Heart right ventricle (tissue), 16 donors: ENCODE measurements around the gene TOR3A. TPM values are rescaled to one million over a fixed set of nuclear protein-coding genes. Genes with fewer than 3 reads are reported as not detected.

Experiments
- ATAC-seq, 8 donors: fragments of 200-7000 bp; cut with Tn5 transposase; one replicate each; pipeline ENCODE4 v1.9.1; 2020; ENCODE audit warnings: mild to moderate bottlenecking in 8 of 8, moderate library complexity in 8 of 8, moderate number of reproducible peaks in 1 of 8
- DNase-seq, 2 donors: peaks; one replicate each; pipeline ENCODE4 v3.0.0-alpha.2; 2020
- H3K27ac ChIP-seq, 10 donors: fragments of 200-600 bp; sonication (generic) in 2 of 10; one replicate each; pipeline versions ENCODE4 v1.5.0 to v1.8.0; 2020 to 2022; ENCODE audit warnings: mild to moderate bottlenecking in 3 of 10
- H3K27me3 ChIP-seq, 7 donors: fragments of 200-600 bp; one replicate each; pipeline ENCODE4 v1.8.0; 2021 to 2022; ENCODE audit warnings: mild to moderate bottlenecking in 2 of 7
- H3K36me3 ChIP-seq, 9 donors: fragments of 200-600 bp; sonication (generic) in 1 of 9; one replicate each; pipeline versions ENCODE4 v1.5.0 to v1.8.0; 2020 to 2022; ENCODE audit warnings: mild to moderate bottlenecking in 2 of 9
- H3K4me1 ChIP-seq, 9 donors: fragments of 200-600 bp; sonication (generic) in 1 of 9; one replicate each; pipeline versions ENCODE4 v1.5.0 to v1.8.0; 2020 to 2022; ENCODE audit warnings: mild to moderate bottlenecking in 4 of 9
- H3K4me3 ChIP-seq, 10 donors: fragments of 200-600 bp; sonication (generic) in 2 of 10; one replicate each; pipeline versions ENCODE4 v1.5.0 to v1.8.0; 2020 to 2022; ENCODE audit warnings: mild to moderate bottlenecking in 7 of 10, moderate library complexity in 2 of 10
- H3K9me3 ChIP-seq, 11 donors: fragments of 200-600 bp in 10 of 11; sonication (generic) in 2 of 11; one replicate each; pipeline versions ENCODE4 v1.5.0 to v1.8.0; 2013 to 2022; ENCODE audit warnings: mild to moderate bottlenecking in 2 of 11, control low read depth in 1 of 11, moderate library complexity in 1 of 11
- CTCF ChIP-seq, 9 donors: fragments of 200-600 bp; sonication (generic) in 2 of 9; IDR thresholded peaks; one replicate each; pipeline versions ENCODE4 v1.5.0 to v1.8.0; 2021 to 2022; ENCODE audit warnings: antibody characterized with exemption in 9 of 9, mild to moderate bottlenecking in 5 of 9, moderate library complexity in 1 of 9
- WGBS, 2 donors: extraction: QIAGEN DNeasy Blood & Tissue Kit; methylation state at CpG; one replicate each; pipeline ENCODE4 v1.1.7; 2013; ENCODE audit warnings: inconsistent platforms in 1 of 2; 5-methylcytosine and 5-hydroxymethylcytosine counted together
- intact Hi-C, 10 donors: fragments of 100-400 bp; cut with DNase I; formaldehyde crosslinking; loops; one replicate each; pipeline versions ENCODE4 v1.11.1 to v1.14.2; 2022
- polyA plus RNA-seq, 2 donors: library from polyadenylated mRNA; stranded (reverse); fragments of 200-250 nt; gene quantifications; one replicate each; pipeline ENCODE4 v1.2.3, GENCODE V29; 2013
- total RNA-seq, 10 donors: library from RNA; stranded (reverse); fragmentation: NEBNext Ultra II Directional in 3 of 10; extraction: Animal tissue kit (Norgen Biotek cat#: 25700) in 3 of 10; gene quantifications; one replicate each; pipeline versions ENCODE4 v1.2.1 to v1.2.4, GENCODE V29; 2021 to 2023
- donor health status: Arrhythmogenic right ventricular cardiomyopathy.
- donor health status: ischemic (EF 13 %, LVEDD 7.1; RV severe dilation, severe dysfunction).
- donor health status: healthy with polysubstance abuse.
- donor health status: DM: no; HTN: yes; CAD: no.
- donor health status: DM: no; HTN: no; CAD: no.
- donor health status: ischemic (EF 25% LVEDD 6.9; RV normal size, moderate dysfunction).
- donor health status: ischemic (EF 25% LVEDD 5.7; RV mildly dilated, moderate dysfunction).
- donor health status: healthy.
- donor health status: DM: yes; HTN: yes; CAD: no.
- donor health status: Ischemic cardiomyopathy.
- donor health status: ischemic (EF 35%, LVEDD 5.7; RV mildly dilated, moderate dysfunction).
- donor health status: nonischemic (EF 11% LVEDD 7.7; RV severe dilation, severe dysfunction).
- donor health status: DM: yes; HTN: yes; CAD: no.
- donor health status: PGD.
- donor health status: ischemic (EF 29% LVEDD 5.4; RV normal size, mild dysfunction).
- donor health status: nonischemic (EF 23%, LVEDD 6.1; RV moderate dilation, normal function).

The TOR3A gene
- total and polyA plus RNA-seq, 12 donors = 5.9 to 18.0 (median 10.9) TPM

- Histone ChIP-seq H3K9me3 (no peaks in the 10 kb centered on the region), H3K4me1 (peaks cover 0 to 15% (median 0%) of the 10 kb centered on the region in 9 donors), H3K4me3 (no peak overlapping the region), H3K36me3 (peaks cover 0 to 90% (median 18%) of the 10 kb centered on the region in 9 donors), H3K27ac (no peak overlapping the region), H3K27me3 (no peaks in the 10 kb centered on the region)
- 89 to 98% methylated on average over 2 of the region's 2 CpGs for WGBS, 2 donors
- DNase-seq (no peak), ATAC-seq (no peak)
- TF ChIP-seq CTCF (IDR thresholded peaks at IDR 0.05) = no peak
- intact Hi-C loops = loop anchor here in 8 of 10 donors (1.0 to 10.0 kb wide), 6 partner anchors 64 to 247 kb away; partner anchors contain the start of genes AXDND1 (in 3 of the 8) and SOAT1 (in 2 of the 8)
These were observed 38.9 kb downstream of the TOR3A start for GRCh38 chr1:179120736-179121135.

- peak; percentile 35 to 75 (median 63) for TF ChIP-seq CTCF (IDR thresholded peaks at IDR 0.05)
- peak in 4 of 8 donors; percentile 27 to 61 (median 51) for ATAC-seq
These were observed 39.5 kb downstream of the TOR3A start for GRCh38 chr1:179121159-179121938.

GRCh38 chr1:179124873-179125272, 43.0 kb downstream of the TOR3A start:
- H3K9me3 ChIP-seq = no peaks in the 10 kb centered on the region
- DNase-seq = no peak
- intact Hi-C loops = loop anchor here in 8 of 10 donors (5.0 to 10.0 kb wide), 5 partner anchors 60 to 242 kb away; partner anchors contain the start of genes AXDND1 (in 3 of the 8) and SOAT1 (in 2 of the 8)
- H3K27me3 ChIP-seq = no peaks in the 10 kb centered on the region
- WGBS, 2 donors = 94 to 96% methylated on average over 1 of the region's 1 CpG
- ATAC-seq = no peak
- H3K4me3 ChIP-seq = no peak overlapping the region
- peaks cover 0 to 65% (median 2%) of the 10 kb centered on the region in 9 donors for H3K36me3 ChIP-seq
- H3K4me1 ChIP-seq = peaks cover 0 to 55% (median 21%) of the 10 kb centered on the region in 9 donors
- no peak for TF ChIP-seq CTCF (IDR thresholded peaks at IDR 0.05)
- H3K27ac ChIP-seq = no peak overlapping the region

More at GRCh38 chr1:179121159-179121938, 39.5 kb downstream of the TOR3A start:
- intact Hi-C loops = loop anchor here in 8 of 10 donors (1.0 to 10.0 kb wide), 6 partner anchors 63 to 246 kb away; partner anchors contain the start of genes AXDND1 (in 3 of the 8) and SOAT1 (in 2 of the 8)
- peak overlapping the region in 1 of 10 donors; percentile 2 for H3K27ac ChIP-seq
- H3K27me3 ChIP-seq = no peaks in the 10 kb centered on the region
- H3K4me3 ChIP-seq = no peak overlapping the region
- H3K36me3 ChIP-seq = peaks cover 0 to 90% (median 18%) of the 10 kb centered on the region in 9 donors
- peaks cover 0 to 19% (median 4%) of the 10 kb centered on the region in 9 donors for H3K4me1 ChIP-seq
- no peak for DNase-seq
- 83 to 84% methylated on average over 7 of the region's 7 CpGs for WGBS, 2 donors
- H3K9me3 ChIP-seq = no peaks in the 10 kb centered on the region

GRCh38 chr1:179126338-179127060, 44.6 kb downstream of the TOR3A start:
- peaks cover 0 to 59% (median 20%) of the 10 kb centered on the region in 9 donors for H3K4me1 ChIP-seq
- DNase-seq (peak; percentile 35 to 55), ATAC-seq (peak in 7 of 8 donors; percentile 54 to 83 (median 66))
- TF ChIP-seq CTCF (IDR thresholded peaks at IDR 0.05) = no peak
- intact Hi-C loops = loop anchor here in 5 of 10 donors (5.0 to 10.0 kb wide), 4 partner anchors 58 to 168 kb away; partner anchors contain the start of gene SOAT1 (in 2 of the 5)
- H3K9me3 ChIP-seq = no peaks in the 10 kb centered on the region
- H3K27ac ChIP-seq = peak overlapping the region in 6 of 10 donors; percentile 16 to 86 (median 40)
- H3K4me3 ChIP-seq = no peak overlapping the region
- H3K27me3 ChIP-seq = no peaks in the 10 kb centered on the region
- WGBS, 2 donors = 61 to 69% methylated on average over 8 of the region's 8 CpGs
- H3K36me3 ChIP-seq = peaks cover 0 to 64% (median 0%) of the 10 kb centered on the region in 9 donors
